MM.1S (cell line): ENCODE results near the gene MICU1.
"Not testable (repeated sequence)": the region's sequence is repeated elsewhere in the genome, so short reads cannot be mapped to it uniquely, and the experiment has no call there.

Experiments
- DNase-seq: peaks from one replicate; pipeline ENCODE4 v3.0.0-alpha.2; 2015
- H2AFZ ChIP-seq: fragments of 300-600 bp; sonication (generic); 2 replicates; pipeline ENCODE4 v1.6.0; 2016; ENCODE audit warnings: antibody characterized with exemption, low read length
- H3F3A ChIP-seq: fragments of 300-600 bp; sonication (generic); 2 replicates; pipeline ENCODE4 v1.6.1; 2016; ENCODE audit warnings: mild to moderate bottlenecking, antibody characterized with exemption, low read length, moderate library complexity, mixed read lengths; ENCODE audit not compliant: insufficient read depth
- H3K27ac ChIP-seq: fragments of 300-600 bp; sonication (generic); 2 replicates; pipeline ENCODE4 v1.5.1; 2016; ENCODE audit warnings: mild to moderate bottlenecking, low read length
- H3K27me3 ChIP-seq: fragments of 300-600 bp; sonication (generic); replicated peaks from 2 replicates; pipeline ENCODE4 v1.6.0; 2016; ENCODE audit warnings: low read length; ENCODE audit not compliant: insufficient read depth
- H3K36me3 ChIP-seq: fragments of 300-600 bp; sonication (generic); replicated peaks from 2 replicates; pipeline ENCODE4 v1.6.1; 2016; ENCODE audit warnings: mild to moderate bottlenecking, low read length, mixed read lengths; ENCODE audit not compliant: insufficient read depth
- H3K4me1 ChIP-seq: fragments of 300-600 bp; sonication (generic); 2 replicates; pipeline ENCODE4 v1.6.1; 2016; ENCODE audit warnings: low read length, mixed read lengths
- H3K4me2 ChIP-seq: fragments of 300-600 bp; sonication (generic); 2 replicates; pipeline ENCODE4 v1.6.0; 2016; ENCODE audit warnings: low read depth, low read length
- H3K4me3 ChIP-seq: fragments of 300-600 bp; sonication (generic); 2 replicates; pipeline ENCODE4 v1.5.1; 2016; ENCODE audit warnings: low read length, mixed read lengths
- H3K79me2 ChIP-seq: fragments of 300-600 bp; sonication (generic); 2 replicates; pipeline ENCODE4 v1.6.1; 2016; ENCODE audit warnings: mixed run types, low read length, mixed read lengths
- H3K9ac ChIP-seq: fragments of 300-600 bp; sonication (generic); 2 replicates; pipeline ENCODE4 v1.6.1; 2016; ENCODE audit warnings: low read length, mixed read lengths
- H3K9me2 ChIP-seq: fragments of 300-600 bp; sonication (generic); replicated peaks from 2 replicates; pipeline ENCODE4 v1.6.1; 2016; ENCODE audit warnings: mild to moderate bottlenecking, low read length, mixed read lengths; ENCODE audit not compliant: insufficient read depth
- H3K9me3 ChIP-seq: fragments of 300-600 bp; sonication (generic); replicated peaks from 2 replicates; pipeline ENCODE4 v1.6.1; 2016; ENCODE audit warnings: mild to moderate bottlenecking, low read length, mixed read lengths; ENCODE audit not compliant: insufficient read depth
- H4K20me1 ChIP-seq: fragments of 300-600 bp; sonication (generic); 2 replicates; pipeline ENCODE4 v1.6.1; 2016; ENCODE audit warnings: mild to moderate bottlenecking, low read length, moderate library complexity, mixed read lengths; ENCODE audit not compliant: insufficient read depth
- CTCF ChIP-seq: fragments of 300-600 bp; sonication (generic); IDR thresholded peaks from 2 replicates; pipeline ENCODE4 v1.5.1; 2016; ENCODE audit warnings: antibody characterized with exemption, low read length, mixed read lengths
- EZH2 ChIP-seq: fragments of 300-600 bp; sonication (generic); optimal IDR thresholded peaks from 2 replicates; pipeline ENCODE3; 2017; ENCODE audit warnings: low read depth, mild to moderate bottlenecking, antibody characterized with exemption, low read length, mixed read lengths
- EZH2phosphoT487 ChIP-seq: fragments of 300-600 bp; sonication (generic); IDR thresholded peaks from 2 replicates; pipeline ENCODE4 v1.6.1; 2018; ENCODE audit warnings: antibody characterized with exemption, low read length

The MICU1 gene

GRCh38 chr10:72348282-72348681, 277.6 kb downstream of the MICU1 start:
- no peaks in the 10 kb centered on the region; the same call in 1 of the 2 replicates for H3K36me3 ChIP-seq
- H4K20me1 ChIP-seq: no peaks in the 10 kb centered on the region
- TF ChIP-seq EZH2 (no peak), EZH2phosphoT487 (no peak), CTCF (no peak)
- no peak overlapping the region for H3K9ac ChIP-seq
- H2AFZ ChIP-seq: no peak overlapping the region
- H3F3A ChIP-seq: no peaks in the 10 kb centered on the region
- H3K4me3 ChIP-seq: no peak overlapping the region
- no peak overlapping the region for H3K27ac ChIP-seq
- H3K4me2 ChIP-seq: no peak overlapping the region
- H3K9me2 ChIP-seq: no peaks in the 10 kb centered on the region
- no peaks in the 10 kb centered on the region for H3K27me3 ChIP-seq
- H3K4me1 ChIP-seq: peaks cover 3% of the 10 kb centered on the region
- no peak for DNase-seq
- no peaks in the 10 kb centered on the region for H3K9me3 ChIP-seq
- peaks cover 49% of the 10 kb centered on the region for H3K79me2 ChIP-seq

- not testable (repeated sequence) for H3K4me3 ChIP-seq, H3K27ac ChIP-seq
- peaks cover 27% of the 10 kb centered on the region for H3K79me2 ChIP-seq
These were observed 279.8 kb downstream of the MICU1 start for GRCh38 chr10:72346117-72346516.

GRCh38 chr10:72344932-72345331, 280.9 kb downstream of the MICU1 start:
- no peaks in the 10 kb centered on the region for H3F3A ChIP-seq
- H3K4me1 ChIP-seq: 0 out of 2 replicates have a peak, but pooled peaks cover 3% of the 10 kb centered on the region
- no peak overlapping the region for H3K4me3 ChIP-seq
- H3K27ac ChIP-seq: no peak overlapping the region
- no peaks in the 10 kb centered on the region for H3K9me3 ChIP-seq
- no peak overlapping the region for H3K4me2 ChIP-seq
- no peak overlapping the region for H2AFZ ChIP-seq
- TF ChIP-seq EZH2phosphoT487 (no peak), CTCF (no peak), EZH2 (no peak)
- no peaks in the 10 kb centered on the region for H4K20me1 ChIP-seq
- H3K36me3 ChIP-seq: no peaks in the 10 kb centered on the region; the same call in 1 of the 2 replicates
- H3K27me3 ChIP-seq: no peaks in the 10 kb centered on the region
- H3K9ac ChIP-seq: no peak overlapping the region
- H3K9me2 ChIP-seq: no peaks in the 10 kb centered on the region
- DNase-seq: no peak
- H3K79me2 ChIP-seq: peaks cover 17% of the 10 kb centered on the region

More at GRCh38 chr10:72346117-72346516, 279.8 kb downstream of the MICU1 start:
- H3K9me3 ChIP-seq, H3K4me1 ChIP-seq, H4K20me1 ChIP-seq, H3K4me2 ChIP-seq, H2AFZ ChIP-seq, H3K9ac ChIP-seq, DNase-seq, H3K9me2 ChIP-seq, H3F3A ChIP-seq, H3K27me3 ChIP-seq, H3K36me3 ChIP-seq: not testable (repeated sequence)

GRCh38 chr10:72342911-72343310, 283.0 kb downstream of the MICU1 start:
- TF ChIP-seq CTCF (no peak), EZH2 (no peak), EZH2phosphoT487 (no peak)
- no peaks in the 10 kb centered on the region for H3K27me3 ChIP-seq
- no peak overlapping the region for H2AFZ ChIP-seq
- H3K4me1 ChIP-seq: 0 out of 2 replicates have a peak, but pooled peaks cover 3% of the 10 kb centered on the region
- no peaks in the 10 kb centered on the region for H3K9me3 ChIP-seq
- DNase-seq: no peak
- H3K79me2 ChIP-seq: no peaks in the 10 kb centered on the region
- H4K20me1 ChIP-seq: no peaks in the 10 kb centered on the region
- H3K9ac ChIP-seq: no peak overlapping the region
- 0 out of 2 replicates have a peak, but pooled peaks cover 3% of the 10 kb centered on the region for H3F3A ChIP-seq
- H3K36me3 ChIP-seq: no peaks in the 10 kb centered on the region; the same call in none of the 2 replicates
- H3K4me2 ChIP-seq: no peak overlapping the region
- no peak overlapping the region for H3K27ac ChIP-seq
- no peaks in the 10 kb centered on the region for H3K9me2 ChIP-seq
- no peak overlapping the region for H3K4me3 ChIP-seq
